Measurements from ENCODE around the gene GNAS.
"Not testable (repeated sequence)": the region's sequence is repeated elsewhere in the genome, so short reads cannot be mapped to it uniquely, and the experiment has no call there.

The GNAS gene

GRCh38 chr20:58922036-58922435 is 69.5 kb downstream of the GNAS start:
- DNase-seq (ENCODE audit: low read depth in 2 of 2, low spot score in 1 of 2) = no peak

GRCh38 chr20:58923117-58923712 is 70.7 kb downstream of the GNAS start:
- DNase-seq (ENCODE audit: low read depth in 2 of 2, low spot score in 1 of 2) = no peak

- no peak for DNase-seq (ENCODE audit: low read depth in 2 of 2, low spot score in 1 of 2)
Measured at GRCh38 chr20:58926802-58927489, 74.4 kb downstream of the GNAS start.

GRCh38 chr20:58927490-58928061 is 75.1 kb downstream of the GNAS start:
- DNase-seq (ENCODE audit: low read depth in 2 of 2, low spot score in 1 of 2) = no peak

- no peak for DNase-seq (ENCODE audit: low read depth in 2 of 2, low spot score in 1 of 2)
Measured at GRCh38 chr20:58930496-58930895, 78.0 kb downstream of the GNAS start.

GRCh38 chr20:58932170-58932569 is 79.7 kb downstream of the GNAS start:
- DNase-seq (ENCODE audit: low read depth in 2 of 2, low spot score in 1 of 2) = no peak

- no peak for DNase-seq (ENCODE audit: low read depth in 2 of 2, low spot score in 1 of 2)
Measured at GRCh38 chr20:58938078-58938477, 85.6 kb downstream of the GNAS start.

- no peak for DNase-seq (ENCODE audit: low read depth in 2 of 2, low spot score in 1 of 2)
Measured at GRCh38 chr20:58938541-58938940, 86.0 kb downstream of the GNAS start.

GRCh38 chr20:58941471-58941870 is 89.0 kb downstream of the GNAS start:
- DNase-seq (ENCODE audit: low read depth in 2 of 2, low spot score in 1 of 2) = no peak

GRCh38 chr20:58942549-58942948 is 90.0 kb downstream of the GNAS start:
- no peak for DNase-seq (ENCODE audit: low read depth in 2 of 2, low spot score in 1 of 2)

- DNase-seq (ENCODE audit: low read depth in 2 of 2, low spot score in 1 of 2) = no peak
Measured at GRCh38 chr20:58944610-58945009, 92.1 kb downstream of the GNAS start.

- no peak for DNase-seq (ENCODE audit: low read depth in 2 of 2, low spot score in 1 of 2)
Measured at GRCh38 chr20:58945965-58946631, 93.6 kb downstream of the GNAS start.

- not testable (repeated sequence) for DNase-seq (ENCODE audit: low read depth in 2 of 2, low spot score in 1 of 2)
Measured at GRCh38 chr20:58947797-58948388, 95.4 kb downstream of the GNAS start.

GRCh38 chr20:58950603-58951002 is 98.1 kb downstream of the GNAS start:
- DNase-seq (ENCODE audit: low read depth in 2 of 2, low spot score in 1 of 2) = no peak

GRCh38 chr20:58953050-58953449 is 100.5 kb downstream of the GNAS start:
- DNase-seq (ENCODE audit: low read depth in 2 of 2, low spot score in 1 of 2) = no peak

GRCh38 chr20:58956078-58956477 is 103.6 kb downstream of the GNAS start:
- DNase-seq (ENCODE audit: low read depth in 2 of 2, low spot score in 1 of 2) = no peak

GRCh38 chr20:58959652-58960051 is 107.1 kb downstream of the GNAS start:
- DNase-seq (ENCODE audit: low read depth in 2 of 2, low spot score in 1 of 2) = no peak
